ENCODE measurements around the gene FRMPD2.

Gene FRMPD2

GRCh38 chr10:48274636-48275035 is at the start of gene FRMPD2:
Gene FRMPD2, minus strand, starts transcription at chr10:48274696. Its CDS starts 129 bp downstream, at chr10:48274567.
- DNase-seq (ENCODE audit: extremely low spot score): no peak
- ChIA-PET CTCF (interaction anchor here (1.3 to 1.6 kb wide), 2 partner anchors 16 to 118 kb away, joined by 3 to 7 read pairs; no protein-coding TSS in a partner anchor), POLR2A (no interaction called here)
- no peak for TF ChIP-seq CTCF (IDR thresholded peaks at IDR 0.05; ENCODE audit: control extremely low read depth, extremely low read depth, low read depth, missing control alignments)

- ChIA-PET POLR2A (no interaction called here), CTCF (interaction anchor here (1.1 to 2.7 kb wide), 2 partner anchors 8 to 12 kb away, joined by 3 to 15 read pairs; no protein-coding TSS in a partner anchor)
- DNase-seq (ENCODE audit: extremely low spot score): no peak
- TF ChIP-seq CTCF (IDR thresholded peaks at IDR 0.05; ENCODE audit: control extremely low read depth, extremely low read depth, low read depth, missing control alignments): no peak
These were observed 47.5 kb upstream of the FRMPD2 start for GRCh38 chr10:48322017-48322416.

GRCh38 chr10:48317321-48317990 is 43.0 kb upstream of the FRMPD2 start:
- ChIA-PET CTCF (interaction anchor here (1.2 to 1.4 kb wide), 2 partner anchors 9 to 16 kb away, joined by 4 read pairs; no protein-coding TSS in a partner anchor), POLR2A (no interaction called here)
- DNase-seq (ENCODE audit: extremely low spot score): no peak
- TF ChIP-seq CTCF (IDR thresholded peaks at IDR 0.05; ENCODE audit: control extremely low read depth, extremely low read depth, low read depth, missing control alignments): no peak

GRCh38 chr10:48316236-48316635 is 41.7 kb upstream of the FRMPD2 start:
- TF ChIP-seq CTCF (IDR thresholded peaks at IDR 0.05; ENCODE audit: control extremely low read depth, extremely low read depth, low read depth, missing control alignments): no peak
- POLR2A ChIA-PET: no interaction called here
- no peak for DNase-seq (ENCODE audit: extremely low spot score)
- CTCF ChIA-PET: interaction anchor here (0.8 to 1.2 kb wide), 4 partner anchors 16 to 48 kb away, joined by 3 to 4 read pairs (median 4); no protein-coding TSS in a partner anchor

GRCh38 chr10:48314107-48314506 is 39.6 kb upstream of the FRMPD2 start:
- CTCF ChIA-PET: interaction anchor here (1.2 kb wide), 2 partner anchors 8 to 19 kb away, joined by 3 read pairs; no protein-coding TSS in a partner anchor

GRCh38 chr10:48309711-48310226 is 35.3 kb upstream of the FRMPD2 start:
- POLR2A ChIA-PET: interaction anchor here (0.9 kb wide), 1 partner anchor 23 kb away, joined by 3 read pairs; no protein-coding TSS in a partner anchor
- TF ChIP-seq CTCF (IDR thresholded peaks at IDR 0.05; ENCODE audit: control extremely low read depth, extremely low read depth, low read depth, missing control alignments): peak; percentile 45
- DNase-seq (ENCODE audit: extremely low spot score): peak; percentile 33
- CTCF ChIA-PET: interaction anchor here (0.7 to 3.0 kb wide), 16 partner anchors 9 to 346 kb away, joined by 3 to 15 read pairs (median 4); no protein-coding TSS in a partner anchor

More at GRCh38 chr10:48314107-48314506, 39.6 kb upstream of the FRMPD2 start:
- POLR2A ChIA-PET: no interaction called here
- DNase-seq (ENCODE audit: extremely low spot score): no peak
- TF ChIP-seq CTCF (IDR thresholded peaks at IDR 0.05; ENCODE audit: control extremely low read depth, extremely low read depth, low read depth, missing control alignments): no peak
